GM18907 (cell line): Measurements from ENCODE around the gene MMD2.
A peak's percentile ranks its signal among the peaks of the same experiment; 100 is the strongest.

ENCODE experiments used
- ATAC-seq: cut with Tn5 transposase; IDR thresholded peaks from one replicate; pipeline ENCODE4 v1.9.1; 2021; ENCODE audit warnings: mild to moderate bottlenecking, moderate library complexity; ENCODE audit not compliant: unreplicated experiment

Gene MMD2

DNA sequence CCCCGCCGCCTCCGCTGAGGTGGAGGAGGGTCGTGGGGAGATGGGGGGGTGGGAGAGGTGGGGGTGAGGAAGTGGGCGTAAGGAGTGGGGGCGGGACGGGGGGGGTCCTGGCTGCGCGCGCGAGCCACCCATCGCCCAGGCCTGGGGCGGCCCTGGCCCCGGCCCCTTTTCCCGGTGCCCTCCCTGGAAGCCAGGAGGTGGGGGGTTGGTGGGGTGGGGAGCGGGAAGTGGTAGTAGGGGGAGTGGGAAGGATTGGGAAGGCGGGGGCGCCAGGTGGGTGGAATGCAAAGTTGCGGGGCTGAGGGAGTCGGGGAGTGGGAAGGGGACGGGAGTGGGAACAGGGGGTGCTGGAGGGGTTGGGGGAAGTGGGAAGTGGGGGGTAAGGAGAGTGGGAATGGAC is 319 bp upstream of the MMD2 start:
- ATAC-seq: no peak

DNA sequence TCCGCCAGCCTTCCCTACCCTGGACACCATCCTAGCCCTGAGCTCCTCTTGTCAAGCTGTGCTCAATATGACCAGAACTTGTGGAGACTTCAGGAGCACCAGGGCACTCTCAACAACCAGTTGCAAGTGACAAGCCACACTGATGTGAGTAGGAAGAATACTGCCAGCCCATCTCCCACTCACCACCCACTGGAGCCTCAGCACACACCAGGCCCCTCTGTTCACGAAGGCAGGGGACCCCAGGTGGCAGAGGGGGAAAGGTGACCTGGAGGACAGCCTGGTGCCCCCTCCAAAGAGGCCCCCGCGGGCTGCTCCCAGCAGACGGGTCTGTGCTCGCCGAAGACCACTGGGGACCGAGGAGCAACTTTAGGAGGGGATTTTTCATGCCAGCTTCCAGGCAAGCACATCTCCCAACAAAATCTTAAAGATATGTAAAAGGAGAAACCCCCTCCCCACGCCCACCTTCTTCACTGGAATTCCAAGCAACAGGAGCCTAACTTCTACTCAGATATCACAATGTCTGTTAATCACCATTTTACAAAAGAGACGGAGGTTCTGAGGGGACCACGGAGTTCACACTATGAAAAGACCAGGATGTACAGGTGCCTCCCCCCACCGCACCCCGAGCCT is 1.0 kb downstream of the MMD2 start:
- no peak for ATAC-seq

- ATAC-seq: peak; percentile 54
Measured at GRCh38 chr7:4951903-4952636, 6.9 kb downstream of the MMD2 start.

DNA sequence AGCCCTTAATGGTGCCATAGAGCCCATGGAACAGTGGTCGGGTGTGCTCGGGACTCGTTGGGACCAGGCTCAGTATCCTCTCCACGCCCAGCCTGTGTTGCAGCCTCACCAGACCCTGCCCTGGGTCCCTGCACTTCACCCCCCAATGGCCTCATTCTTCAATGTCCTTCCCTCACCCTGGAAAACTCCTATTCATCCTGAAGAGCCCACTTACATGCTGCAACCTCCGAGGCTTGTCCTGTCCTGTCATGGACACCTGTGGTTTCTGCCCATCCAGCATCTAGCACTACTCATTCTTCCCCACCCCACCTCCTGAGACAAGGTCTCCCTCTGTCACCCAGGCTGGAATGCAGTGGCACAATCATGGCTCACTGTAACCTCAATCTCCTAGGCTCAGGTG is 7.7 kb downstream of the MMD2 start:
- ATAC-seq: no peak

- no peak for ATAC-seq
Measured at GRCh38 chr7:4948402-4948801, 10.6 kb downstream of the MMD2 start.

- no peak for ATAC-seq
Measured at GRCh38 chr7:4945949-4946348, 13.0 kb downstream of the MMD2 start.

DNA sequence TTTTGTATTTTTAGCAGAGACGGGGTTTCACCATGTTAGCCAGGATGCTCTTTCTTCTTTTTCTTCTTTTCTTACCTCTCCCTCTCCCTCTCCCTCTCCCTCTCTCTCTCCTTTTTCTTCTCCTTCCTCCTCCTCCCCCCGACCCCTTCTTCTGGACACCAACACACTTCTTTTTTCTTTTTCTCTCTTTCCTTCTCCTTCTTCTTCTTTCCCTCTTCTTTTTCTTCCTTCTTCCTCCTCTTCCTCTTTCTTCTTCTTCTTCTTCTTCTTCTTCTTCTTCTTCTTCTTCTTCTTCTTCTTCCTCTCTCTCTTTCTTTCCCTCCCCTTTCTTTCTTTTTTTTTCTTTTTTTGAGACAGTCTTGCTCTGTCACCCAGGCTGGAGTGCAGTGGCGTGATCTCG is 14.0 kb downstream of the MMD2 start:
- no peak for ATAC-seq

DNA sequence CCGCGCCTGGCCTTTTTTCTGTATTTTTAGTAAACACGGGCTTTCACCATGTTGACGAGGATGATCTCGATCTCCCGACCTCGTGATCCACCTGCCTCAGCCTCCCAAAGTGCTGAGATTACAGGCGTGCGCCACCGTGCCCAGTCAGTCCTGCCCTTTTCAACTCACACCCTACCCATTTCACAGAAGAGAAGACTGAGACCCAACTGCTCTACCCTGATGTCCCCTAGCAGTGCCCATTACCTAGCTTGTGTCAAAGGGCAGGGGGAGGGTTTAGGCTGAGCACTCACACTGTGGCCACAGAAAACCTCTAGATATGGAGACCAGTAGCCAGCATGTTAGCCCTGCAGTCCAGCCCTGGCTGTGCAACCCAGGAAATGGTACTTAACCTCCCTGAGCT is 15.7 kb downstream of the MMD2 start:
- no peak for ATAC-seq

- ATAC-seq: no peak
Measured at GRCh38 chr7:4939971-4940728, 18.8 kb downstream of the MMD2 start.

GRCh38 chr7:4937411-4937810 is 21.6 kb downstream of the MMD2 start:
- no peak for ATAC-seq

GRCh38 chr7:4934419-4935025 is 24.5 kb downstream of the MMD2 start:
- no peak for ATAC-seq

DNA sequence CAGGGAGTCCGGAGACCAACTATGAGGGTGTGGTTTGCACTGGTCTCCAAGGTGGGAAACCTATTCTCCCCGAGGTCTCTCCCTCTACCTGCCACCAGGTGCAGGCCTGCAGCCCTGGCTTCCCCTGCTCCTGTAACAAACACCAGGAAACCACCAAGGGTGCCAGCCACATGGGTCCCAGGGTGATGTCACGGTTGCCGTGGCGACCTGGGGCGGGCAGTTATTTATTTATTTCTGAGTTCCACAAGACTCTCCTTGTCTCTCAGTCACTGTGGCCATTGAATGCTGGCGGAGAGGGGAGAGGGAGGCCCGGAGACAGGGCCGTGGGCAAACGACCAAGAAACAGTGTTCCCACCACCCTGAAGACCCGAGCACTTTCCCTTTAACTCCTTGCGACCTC is 27.0 kb downstream of the MMD2 start:
- no peak for ATAC-seq

DNA sequence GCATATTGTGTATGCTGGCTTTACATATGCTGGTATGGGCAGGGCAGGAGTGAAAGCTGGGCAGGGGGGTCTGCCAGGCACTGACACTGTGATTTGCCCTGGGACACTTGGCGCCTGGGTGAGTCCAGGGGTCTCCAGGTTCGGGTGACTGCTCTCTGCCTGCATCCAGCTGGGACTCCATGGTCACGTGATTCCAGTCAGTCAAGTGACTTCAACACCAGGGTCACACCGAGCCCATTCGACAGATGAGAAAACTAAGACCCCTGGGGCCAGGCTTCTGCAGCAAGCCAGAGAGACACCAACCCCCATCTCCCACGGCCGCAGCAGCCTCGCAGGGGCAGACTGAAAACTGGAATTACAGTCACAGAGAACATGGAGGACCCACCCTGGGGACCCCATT is 30.0 kb downstream of the MMD2 start:
- no peak for ATAC-seq

DNA sequence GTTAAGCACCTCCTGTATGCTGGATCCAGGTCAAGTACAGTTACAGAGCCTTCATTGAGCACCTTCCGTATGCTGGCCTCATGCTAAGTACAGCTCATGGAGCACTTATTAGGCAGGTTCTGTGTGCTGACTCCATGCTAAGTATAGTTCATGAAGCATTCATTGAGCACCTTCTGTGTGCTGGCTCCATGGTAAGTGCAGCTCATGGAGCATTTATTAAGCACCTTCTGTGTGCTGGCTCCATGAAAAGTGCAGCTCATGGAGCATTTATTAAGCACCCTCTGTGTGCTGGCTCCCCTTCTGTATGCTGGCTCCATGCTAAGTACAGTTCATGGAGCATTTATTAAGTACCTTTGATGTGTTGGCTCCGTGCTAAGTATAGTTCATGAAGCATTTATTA is 30.5 kb downstream of the MMD2 start:
- no peak for ATAC-seq

GRCh38 chr7:4919969-4920766 is 38.8 kb downstream of the MMD2 start:
- no peak for ATAC-seq

DNA sequence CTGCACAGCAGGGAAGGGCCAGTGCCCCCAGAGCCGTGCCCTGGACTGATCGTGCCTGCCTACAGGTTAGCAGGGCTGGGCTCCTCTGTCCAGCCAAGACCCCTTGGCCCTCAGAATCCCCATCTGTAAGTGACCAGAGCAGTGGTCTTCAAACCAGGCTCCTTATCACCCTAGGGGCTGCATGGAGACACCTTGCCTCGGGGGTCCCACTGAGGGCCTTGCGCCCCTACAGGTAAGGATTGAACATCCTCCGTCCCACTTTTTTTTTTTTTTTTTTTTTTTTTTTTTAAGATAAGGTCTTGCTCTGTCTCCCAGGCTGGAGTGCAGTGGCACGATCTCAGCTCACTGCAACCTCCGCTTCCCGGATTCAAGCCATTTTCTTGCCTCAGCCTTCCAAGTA is 42.9 kb downstream of the MMD2 start:
- no peak for ATAC-seq

DNA sequence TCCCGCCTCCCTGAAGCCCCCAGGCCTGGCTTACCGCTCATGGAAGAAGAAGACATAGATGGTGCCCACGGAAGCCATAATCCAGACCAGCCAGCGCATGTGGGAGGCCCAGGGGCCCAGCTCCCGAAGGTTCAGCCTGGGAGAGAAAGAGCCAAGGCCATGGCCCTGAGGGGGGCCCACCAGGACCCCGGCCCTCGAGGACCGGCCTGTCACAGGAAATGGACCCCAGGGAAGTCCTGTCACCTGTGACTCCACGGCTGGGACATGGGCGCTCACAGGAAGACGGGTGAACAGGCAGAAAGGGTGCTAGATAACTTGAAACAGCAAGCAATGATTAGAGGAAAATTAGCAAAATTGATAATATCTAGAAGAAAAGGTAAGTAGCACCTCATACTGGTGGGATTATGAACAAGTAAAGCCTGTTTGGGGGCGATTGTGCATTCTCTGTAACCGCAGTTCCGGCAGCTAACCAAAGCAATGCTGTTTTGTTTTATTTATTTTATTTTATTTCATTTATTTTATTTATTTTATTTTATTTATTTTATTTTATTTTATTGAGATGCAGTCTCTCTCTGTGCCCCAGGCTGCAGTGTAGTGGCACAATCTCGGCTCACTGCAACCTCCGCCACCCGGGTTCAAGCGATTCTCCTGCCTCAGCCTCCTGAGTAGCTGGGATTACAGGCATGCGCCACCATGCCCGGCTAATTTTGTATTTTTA is 47.7 kb downstream of the MMD2 start:
- no peak for ATAC-seq

- ATAC-seq: no peak
Measured at GRCh38 chr7:4906682-4907081, 52.3 kb downstream of the MMD2 start.

GRCh38 chr7:4905171-4905570 is 53.8 kb downstream of the MMD2 start:
- no peak for ATAC-seq

- ATAC-seq: no peak
Measured at GRCh38 chr7:4904346-4904745, 54.6 kb downstream of the MMD2 start.
